ENCODE results near the gene UTP15. TPM values are rescaled to one million over a fixed set of nuclear protein-coding genes. Genes with fewer than 3 reads are reported as not detected.

The UTP15 gene
- total and polyA plus RNA-seq, 10 of the 15 experiments (the other 5 are each of a cell fraction or from before 2014, with no cell fraction given) = 22.5 to 39.4 (median 29.6) TPM

GRCh38 chr5:73631500-73631899 is 66.0 kb downstream of the UTP15 start:
- DNase-seq (ENCODE audit: low read depth, low spot score) = no peak
- POLR2A ChIA-PET = no interaction called here
- H3K9me3 ChIP-seq (replicated peaks; ENCODE audit: control insufficient read depth, insufficient read depth, low read length) = no peaks in the 10 kb centered on the region
- no peak overlapping the region for H2AFZ ChIP-seq (ENCODE audit: control insufficient read depth, low read depth, low read length)
- in situ Hi-C loops (cut with MboI) = no loop called here
- no peak overlapping the region for H3K9ac ChIP-seq (ENCODE audit: control insufficient read depth, insufficient read depth, low read length)
- no peak overlapping the region for H3K4me3 ChIP-seq
- H3K79me2 ChIP-seq (ENCODE audit: control insufficient read depth, insufficient read depth, low read length) = no peaks in the 10 kb centered on the region
- no TSS peak for BruUV-seq (replicated peaks)
- H3K4me2 ChIP-seq (ENCODE audit: control insufficient read depth, insufficient read depth) = no peak overlapping the region
- CTCF ChIA-PET = interaction anchor here (0.9 to 2.9 kb wide), 3 partner anchors 9 to 41 kb away, joined by 3 to 9 read pairs (median 6); no protein-coding TSS in a partner anchor
- no peaks in the 10 kb centered on the region for H4K20me1 ChIP-seq (ENCODE audit: control insufficient read depth, insufficient read depth)
- SMC1A ChIA-PET (ENCODE audit: uncharacterized antibody, unreplicated experiment) = interaction anchor here (0.7 to 2.3 kb wide), 7 partner anchors 10 to 162 kb away, joined by 3 to 11 read pairs (median 3); no protein-coding TSS in a partner anchor
- RAD21 ChIA-PET (ENCODE audit: unreplicated experiment) = no interaction called here
- peaks cover 0 to 3% of the 10 kb centered on the region in 2 experiments; a peak in 2 of 4 replicates for H3K27me3 ChIP-seq (replicated peaks in 1 of 2; ENCODE audit: control insufficient read depth in 2 of 2, insufficient read depth in 2 of 2, low read length in 1 of 2)
- peak; percentile 8; the same call in 1 of the 3 replicates for ATAC-seq
- intact Hi-C loops (cut with micrococcal nuclease; ENCODE audit: unreplicated experiment) = loop anchor here (5.0 kb wide), 1 partner anchor 34 kb away; no protein-coding TSS in a partner anchor
- H3K4me1 ChIP-seq (ENCODE audit: control insufficient read depth, insufficient read depth, low read length) = no peaks in the 10 kb centered on the region
- no peak for FAIRE-seq
- no peaks in the 10 kb centered on the region for H3K36me3 ChIP-seq (ENCODE audit: control insufficient read depth in 2 of 2, insufficient read depth in 2 of 2, low read length in 1 of 2)
- H3K27ac ChIP-seq (ENCODE audit: control insufficient read depth, insufficient read depth) = no peak overlapping the region
- TF ChIP-seq NR2F1 (conservative IDR thresholded peaks at IDR 0.05) = no peak
- TF ChIP-seq, protein P1, sequence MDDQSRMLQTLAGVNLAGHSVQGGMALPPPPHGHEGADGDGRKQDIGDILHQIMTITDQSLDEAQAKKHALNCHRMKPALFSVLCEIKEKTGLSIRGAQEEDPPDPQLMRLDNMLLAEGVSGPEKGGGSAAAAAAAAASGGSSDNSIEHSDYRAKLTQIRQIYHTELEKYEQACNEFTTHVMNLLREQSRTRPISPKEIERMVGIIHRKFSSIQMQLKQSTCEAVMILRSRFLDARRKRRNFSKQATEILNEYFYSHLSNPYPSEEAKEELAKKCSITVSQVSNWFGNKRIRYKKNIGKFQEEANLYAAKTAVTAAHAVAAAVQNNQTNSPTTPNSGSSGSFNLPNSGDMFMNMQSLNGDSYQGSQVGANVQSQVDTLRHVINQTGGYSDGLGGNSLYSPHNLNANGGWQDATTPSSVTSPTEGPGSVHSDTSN (IDR thresholded peaks at IDR 0.05; ENCODE audit: insufficient replicate concordance, low read depth, low read length) = no peak
- TF ChIP-seq NR2C2 (IDR thresholded peaks at IDR 0.05; ENCODE audit: borderline replicate concordance, control insufficient read depth, insufficient read length, low read depth) = no peak
- TF ChIP-seq ETV6 (conservative IDR thresholded peaks at IDR 0.05 in 1 of 2, IDR thresholded peaks at IDR 0.05 in 1 of 2; ENCODE audit: borderline replicate concordance in 1 of 2, low read depth in 1 of 2) = no peak
- TF ChIP-seq NFYA (IDR thresholded peaks at IDR 0.05; ENCODE audit: borderline replicate concordance, low read depth, low read length) = no peak
- no peak for TF ChIP-seq CHD4 (IDR thresholded peaks at IDR 0.05)
- no peak for TF ChIP-seq CHD2 (IDR thresholded peaks at IDR 0.05; ENCODE audit: borderline replicate concordance, low read depth, low read length)
- no peak for TF ChIP-seq NKRF (conservative IDR thresholded peaks at IDR 0.05)
- no peak for TF ChIP-seq TCF12 (IDR thresholded peaks at IDR 0.05; ENCODE audit: low read depth, low read length)
- TF ChIP-seq ZNF592 (IDR thresholded peaks at IDR 0.05) = no peak
- no peak for TF ChIP-seq ZNF24 (IDR thresholded peaks at IDR 0.05)
- TF ChIP-seq NBN (IDR thresholded peaks at IDR 0.05) = no peak
- no peak for TF ChIP-seq RAD51 (IDR thresholded peaks at IDR 0.05)
- TF ChIP-seq MAX (IDR thresholded peaks at IDR 0.05; ENCODE audit: low read depth, low read length) = no peak

All from GM12878 (cell line).